K562 (cell line): Measurements from ENCODE around the gene ZNF473. TPM values are rescaled to one million over a fixed set of nuclear protein-coding genes. Genes with fewer than 3 reads are reported as not detected.
A peak's percentile ranks its signal among the peaks of the same experiment; 100 is the strongest.

Experiments used
- ARID2 ChIP-seq: fragments of 450-650 bp; IDR thresholded peaks from 2 replicates; pipeline ENCODE4 v1.6.1; 2017; ENCODE audit warnings: antibody characterized with exemption, mild to moderate bottlenecking
- ASH1L ChIP-seq: fragments of 450-650 bp; IDR thresholded peaks from 2 replicates; pipeline ENCODE4 v1.6.1; 2018; ENCODE audit warnings: borderline replicate concordance, mild to moderate bottlenecking, low read depth; ENCODE audit not compliant: partially characterized antibody
- BRF2 ChIP-seq: IDR thresholded peaks from 3 replicates; pipeline ENCODE4 v1.6.1; 2011; ENCODE audit warnings: borderline replicate concordance, mild to moderate bottlenecking; ENCODE audit not compliant: insufficient read length, insufficient read depth
- HNRNPH1 ChIP-seq: fragments of 200-400 bp; formaldehyde crosslinking; optimal IDR thresholded peaks from 2 replicates; pipeline ENCODE3; 2017; ENCODE audit warnings: low read depth, mild to moderate bottlenecking, low read length, moderate library complexity
- MAFF ChIP-seq: IDR thresholded peaks from 2 replicates; pipeline ENCODE4 v1.6.1; 2012; ENCODE audit warnings: low read length, improper control_type of control experiment
- NFE2L1 ChIP-seq: fragments of 450-650 bp; IDR thresholded peaks from 2 replicates; pipeline ENCODE4 v1.6.1; 2016; ENCODE audit warnings: missing genetic modification characterization, low read depth, mild to moderate bottlenecking, missing compliant biosample characterization, moderate library complexity, borderline replicate concordance
- PCBP1 ChIP-seq: fragments of 200-400 bp; formaldehyde crosslinking; IDR thresholded peaks from 2 replicates; pipeline ENCODE4 v1.6.1; 2018; ENCODE audit warnings: mild to moderate bottlenecking, low read depth, low read length; ENCODE audit not compliant: poor library complexity, severe bottlenecking
- PHF8 ChIP-seq: fragments of 200-600 bp; sonication (generic); IDR thresholded peaks from 2 replicates; pipeline ENCODE4 v1.6.1; 2012; ENCODE audit warnings: mixed run types, mild to moderate bottlenecking, inconsistent platforms, low read length, moderate library complexity, borderline replicate concordance
- SFPQ ChIP-seq: fragments of 200-400 bp; formaldehyde crosslinking; IDR thresholded peaks from 2 replicates; pipeline ENCODE4 v1.6.1; 2017; ENCODE audit warnings: mild to moderate bottlenecking, low read depth, low read length, moderate library complexity
- SUPT5H ChIP-seq: fragments of 450-650 bp; IDR thresholded peaks from 2 replicates; pipeline ENCODE4 v1.6.1; 2016
- TAF15 ChIP-seq: fragments of 200-400 bp; formaldehyde crosslinking; IDR thresholded peaks from 2 replicates; pipeline ENCODE4 v1.6.1; 2017; ENCODE audit warnings: mild to moderate bottlenecking, low read depth, low read length, moderate library complexity
- TFAM ChIP-seq: fragments of 250-450 bp; sonication (Bioruptor Pico); conservative IDR thresholded peaks from 2 replicates; pipeline ENCODE4 v1.5.0; 2021; ENCODE audit warnings: mild to moderate bottlenecking, moderate library complexity
- TRIM28 ChIP-seq: fragments of 450-650 bp; IDR thresholded peaks from 2 replicates; pipeline ENCODE4 v1.6.1; 2017
- ZBTB33 ChIP-seq: sonication (generic); formaldehyde crosslinking; IDR thresholded peaks from 2 replicates; pipeline ENCODE4 v1.8.1; 2023; ENCODE audit warnings: mild to moderate bottlenecking, missing genetic modification reagents
- ZBTB7A ChIP-seq: IDR thresholded peaks from 2 replicates; pipeline ENCODE4 v1.6.1; 2011; ENCODE audit warnings: low read depth, mild to moderate bottlenecking, low read length, moderate library complexity, borderline replicate concordance; ENCODE audit not compliant: control insufficient read depth
- ZFX ChIP-seq: sonication (generic); formaldehyde crosslinking; IDR thresholded peaks from 2 replicates; pipeline ENCODE4 v1.8.0; 2022; ENCODE audit warnings: mild to moderate bottlenecking, missing genetic modification reagents, moderate library complexity
- ZNF23 ChIP-seq: fragments of 250-450 bp; sonication (Bioruptor Pico); IDR thresholded peaks from 2 replicates; pipeline ENCODE4 v1.4.0; 2020; ENCODE audit warnings: mild to moderate bottlenecking
- polyA plus RNA-seq, 8 experiments: library from polyadenylated mRNA; depleted of rRNA in 4 of 8; stranded (reverse) in 5 of 8; unstranded in 3 of 8; fragments of >200 nt; fragmentation: Nextera tagmentation in 2 of 8; fragmentation: Illumina TruSeq in 1 of 8; extraction: Ambion mirVana in 2 of 8; extraction: Trizol in 1 of 8; gene quantifications; 2 replicates each; pipeline versions ENCODE4 v1.2.1 to v1.2.3, GENCODE V29; 2011 to 2014; ENCODE audit warnings: inconsistent platforms in 1 of 8, missing spikeins in 1 of 8
- total RNA-seq, 7 experiments: library from RNA; depleted of rRNA in 6 of 7; stranded (reverse); fragments of >200 nt in 6 of 7; fragmentation: Illumina TruSeq in 2 of 7; extraction: Trizol in 2 of 7; gene quantifications; 2 replicates each; pipeline versions ENCODE4 v1.2.1 to v1.2.3, GENCODE V29; 2011 to 2021; ENCODE audit warnings: low replicate concordance in 1 of 7
- TF ChIP-seq, protein P1 (sequence below): fragments of 450-650 bp; IDR thresholded peaks from 2 replicates; pipeline ENCODE4 v1.7.1; 2018; ENCODE audit warnings: mild to moderate bottlenecking, low read depth; ENCODE audit not compliant: partially characterized antibody
- TF ChIP-seq, protein P2 (sequence below): IDR thresholded peaks from 2 replicates; pipeline ENCODE4 v1.6.1; 2011; ENCODE audit not compliant: insufficient read length; ENCODE audit errors: extremely low read depth

The ZNF473 gene
- total and polyA plus RNA-seq, 9 of the 15 experiments (the other 6 are each of a cell fraction or from before 2014, with no cell fraction given): 8.2 to 34.0 (median 28.5) TPM

GRCh38 chr19:49987159-49987698 lies 38.6 kb upstream of the ZNF473 start (continued):
- TF ChIP-seq, protein P1, sequence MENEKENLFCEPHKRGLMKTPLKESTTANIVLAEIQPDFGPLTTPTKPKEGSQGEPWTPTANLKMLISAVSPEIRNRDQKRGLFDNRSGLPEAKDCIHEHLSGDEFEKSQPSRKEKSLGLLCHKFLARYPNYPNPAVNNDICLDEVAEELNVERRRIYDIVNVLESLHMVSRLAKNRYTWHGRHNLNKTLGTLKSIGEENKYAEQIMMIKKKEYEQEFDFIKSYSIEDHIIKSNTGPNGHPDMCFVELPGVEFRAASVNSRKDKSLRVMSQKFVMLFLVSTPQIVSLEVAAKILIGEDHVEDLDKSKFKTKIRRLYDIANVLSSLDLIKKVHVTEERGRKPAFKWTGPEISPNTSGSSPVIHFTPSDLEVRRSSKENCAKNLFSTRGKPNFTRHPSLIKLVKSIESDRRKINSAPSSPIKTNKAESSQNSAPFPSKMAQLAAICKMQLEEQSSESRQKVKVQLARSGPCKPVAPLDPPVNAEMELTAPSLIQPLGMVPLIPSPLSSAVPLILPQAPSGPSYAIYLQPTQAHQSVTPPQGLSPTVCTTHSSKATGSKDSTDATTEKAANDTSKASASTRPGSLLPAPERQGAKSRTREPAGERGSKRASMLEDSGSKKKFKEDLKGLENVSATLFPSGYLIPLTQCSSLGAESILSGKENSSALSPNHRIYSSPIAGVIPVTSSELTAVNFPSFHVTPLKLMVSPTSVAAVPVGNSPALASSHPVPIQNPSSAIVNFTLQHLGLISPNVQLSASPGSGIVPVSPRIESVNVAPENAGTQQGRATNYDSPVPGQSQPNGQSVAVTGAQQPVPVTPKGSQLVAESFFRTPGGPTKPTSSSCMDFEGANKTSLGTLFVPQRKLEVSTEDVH: peak; percentile 98
- TF ChIP-seq ASH1L (no peak), ZBTB7A (no peak), TFAM (CRISPR knock-in tag) (no peak), ZNF23 (peak; percentile 75), ZBTB33 (CRISPR knock-in tag) (peak; percentile 100), SFPQ (no peak), MAFF (no peak), ZFX (peak; percentile 85), PHF8 (no peak), TRIM28 (peak; percentile 86), SUPT5H (0 out of 2 replicates have a peak, but pooled peaks have one; percentile 39), PCBP1 (no peak), NFE2L1 (tag) (peak; percentile 82), HNRNPH1 (no peak), BRF2 (no peak), TAF15 (no peak), ARID2 (peak; percentile 67; the same call in 1 of the 2 replicates)
- TF ChIP-seq, protein P2, sequence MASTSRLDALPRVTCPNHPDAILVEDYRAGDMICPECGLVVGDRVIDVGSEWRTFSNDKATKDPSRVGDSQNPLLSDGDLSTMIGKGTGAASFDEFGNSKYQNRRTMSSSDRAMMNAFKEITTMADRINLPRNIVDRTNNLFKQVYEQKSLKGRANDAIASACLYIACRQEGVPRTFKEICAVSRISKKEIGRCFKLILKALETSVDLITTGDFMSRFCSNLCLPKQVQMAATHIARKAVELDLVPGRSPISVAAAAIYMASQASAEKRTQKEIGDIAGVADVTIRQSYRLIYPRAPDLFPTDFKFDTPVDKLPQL: no peak
